GM12872 (cell line): ENCODE data around the gene KIAA1755.
A peak's percentile ranks its signal among the peaks of the same experiment; 100 is the strongest.

Experiments used
- CTCF ChIP-seq: IDR thresholded peaks from 3 replicates; pipeline ENCODE4 v1.5.1; 2011; ENCODE audit warnings: low read depth, mild to moderate bottlenecking, low read length, moderate library complexity; ENCODE audit not compliant: insufficient read depth

The KIAA1755 gene

GRCh38 chr20:38260378-38261053, at the start of gene KIAA1755:
Gene KIAA1755, minus strand, starts transcription at chr20:38260735. Its CDS starts 235 bp downstream, at chr20:38260500.
- no peak for TF ChIP-seq CTCF

DNA sequence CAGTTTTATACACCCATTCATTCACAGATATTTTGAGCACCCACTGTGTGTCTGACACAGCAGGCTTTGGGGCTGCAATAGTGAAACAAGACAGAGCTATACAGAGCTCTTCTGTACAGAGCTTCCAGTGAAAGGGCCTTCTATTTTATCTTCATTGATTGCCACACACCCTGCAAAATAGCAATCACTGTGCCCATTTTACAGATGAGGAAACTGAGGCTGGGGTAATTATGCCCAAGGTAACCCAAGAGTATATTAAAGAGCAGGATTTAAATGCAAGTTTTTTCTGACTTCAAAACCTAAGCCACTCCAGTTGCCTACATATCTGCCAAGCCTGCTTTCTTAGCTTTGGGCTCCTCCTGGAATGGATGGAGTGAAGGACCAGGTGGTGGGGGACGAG, 47.9 kb upstream of the KIAA1755 start:
- TF ChIP-seq CTCF: no peak

DNA sequence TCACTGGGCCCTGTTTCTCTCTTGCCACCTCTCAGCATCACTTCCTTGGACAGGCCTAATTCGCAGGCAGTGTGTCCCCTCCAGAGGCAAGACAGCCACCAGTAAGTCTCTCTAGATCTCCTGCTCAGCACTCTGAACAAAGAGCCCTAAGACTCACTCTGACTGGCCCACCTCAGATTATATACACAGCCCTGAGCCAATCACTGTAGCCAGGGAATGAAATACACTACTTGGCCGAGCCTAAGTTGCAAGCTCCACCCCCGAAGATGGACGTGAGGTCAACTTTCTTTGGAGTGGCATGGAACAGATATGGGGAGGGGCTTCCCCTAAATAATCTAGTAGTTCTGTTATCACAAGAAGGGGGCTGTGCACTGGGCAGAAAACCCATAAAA, 47.5 kb upstream of the KIAA1755 start:
- no peak for TF ChIP-seq CTCF

GRCh38 chr20:38307371-38308046, 47.0 kb upstream of the KIAA1755 start:
- no peak for TF ChIP-seq CTCF

DNA sequence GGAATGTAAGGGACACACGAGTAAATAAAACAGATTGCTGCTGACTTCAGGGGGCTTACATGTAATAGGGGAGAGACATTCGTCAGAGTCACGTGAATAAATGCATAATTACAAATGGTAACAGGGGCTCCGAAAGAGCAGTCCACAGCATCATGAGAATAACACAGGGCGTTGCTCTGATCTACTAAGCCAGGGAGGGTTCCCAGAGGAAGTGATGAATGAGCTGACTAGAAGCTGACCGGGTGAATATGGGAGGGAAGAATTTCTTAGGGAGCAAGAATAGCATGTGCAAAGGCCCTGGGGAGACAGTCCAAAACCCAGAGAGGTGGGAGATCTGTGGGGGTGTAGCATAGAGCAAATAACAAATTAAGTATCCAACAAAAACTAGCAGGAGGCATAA, 45.8 kb upstream of the KIAA1755 start:
- no peak for TF ChIP-seq CTCF

- no peak for TF ChIP-seq CTCF
Measured at GRCh38 chr20:38305541-38305940, 45.0 kb upstream of the KIAA1755 start.

DNA sequence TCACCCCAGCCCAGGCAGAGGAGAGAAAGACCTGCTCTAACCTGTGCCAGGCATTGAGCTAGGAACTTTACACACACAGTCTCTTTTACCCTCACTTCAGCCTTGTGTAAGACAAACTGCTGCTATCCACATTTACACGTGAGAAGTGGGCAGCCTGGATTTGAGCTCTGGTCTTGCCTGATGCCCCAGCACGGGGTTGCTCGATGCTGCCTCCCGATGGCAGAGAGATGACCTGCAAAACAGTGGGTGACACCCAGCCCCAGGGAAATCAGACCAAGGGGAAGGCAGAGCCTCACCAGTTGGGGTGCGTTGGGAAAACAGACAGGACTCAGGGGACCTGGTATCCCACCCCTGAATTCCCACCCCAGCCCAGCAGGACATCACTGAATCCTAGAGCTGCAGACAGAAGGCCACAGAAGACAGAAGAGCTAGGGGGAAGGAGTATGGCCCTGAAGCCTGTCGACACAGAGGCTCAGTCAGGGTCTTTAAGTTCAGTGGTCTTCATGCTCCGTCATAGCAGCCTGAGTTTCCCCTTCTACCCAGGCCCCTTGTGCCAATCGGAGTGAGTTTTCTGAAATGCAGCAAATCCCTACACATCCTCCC, 44.4 kb upstream of the KIAA1755 start:
- peak; percentile 58 for TF ChIP-seq CTCF
